Thoracic aorta (tissue), 2 donors: ENCODE results near the gene CREB3. TPM values are rescaled to one million over a fixed set of nuclear protein-coding genes. Genes with fewer than 3 reads are reported as not detected.

Experiments used
- ATAC-seq: fragments of 150-250 bp; one replicate; pipeline ENCODE4 v1.8.0; 2017; ENCODE audit warnings: low read depth; ENCODE audit not compliant: insufficient number of reproducible peaks, low FRiP score
- DNase-seq: peaks from one replicate; pipeline ENCODE4 v3.0.0-alpha.2; 2020; ENCODE audit warnings: low spot score
- H3K27ac ChIP-seq, 2 donors: fragments of 200-600 bp; sonication (generic); 1 replicate in 1 of 2; 2 replicates in 1 of 2; pipeline ENCODE4 v1.5.1; 2016; ENCODE audit warnings: mild to moderate bottlenecking in 2 of 2, moderate library complexity in 2 of 2
- H3K27me3 ChIP-seq: fragments of 200-600 bp; sonication (generic); replicated peaks from 2 replicates; pipeline ENCODE4 v1.6.0; 2016; ENCODE audit warnings: mild to moderate bottlenecking; ENCODE audit not compliant: insufficient read depth
- H3K36me3 ChIP-seq: fragments of 200-600 bp; sonication (generic); one replicate; pipeline ENCODE4 v1.5.1; 2016
- H3K4me1 ChIP-seq, 2 donors: fragments of 200-600 bp; sonication (generic); 1 replicate in 1 of 2; 2 replicates in 1 of 2; pipeline versions ENCODE4 v1.5.1 to v1.6.0; 2016; ENCODE audit warnings: low read depth in 2 of 2, mild to moderate bottlenecking in 1 of 2; ENCODE audit not compliant: control insufficient read depth in 1 of 2
- H3K4me3 ChIP-seq: fragments of 200-600 bp; sonication (generic); 2 replicates; pipeline ENCODE4 v1.5.1; 2016; ENCODE audit warnings: mild to moderate bottlenecking
- H3K9me3 ChIP-seq: fragments of 200-600 bp; sonication (generic); 2 replicates; pipeline ENCODE4 v1.5.1; 2016
- total RNA-seq, 2 donors: library from RNA; depleted of rRNA; stranded (reverse); fragments of >200 nt; gene quantifications; one replicate each; pipeline versions ENCODE4 v1.1.0 to v1.2.3, GENCODE V29; 2016
- TF ChIP-seq, protein P1 (sequence below): fragments of 200-600 bp; sonication (generic); IDR thresholded peaks from one replicate; pipeline ENCODE4 v1.5.1; 2019; ENCODE audit warnings: antibody characterized with exemption

CREB3 gene
- total RNA-seq, 2 donors from 2014 or later: 46.0 to 62.4 TPM

DNA sequence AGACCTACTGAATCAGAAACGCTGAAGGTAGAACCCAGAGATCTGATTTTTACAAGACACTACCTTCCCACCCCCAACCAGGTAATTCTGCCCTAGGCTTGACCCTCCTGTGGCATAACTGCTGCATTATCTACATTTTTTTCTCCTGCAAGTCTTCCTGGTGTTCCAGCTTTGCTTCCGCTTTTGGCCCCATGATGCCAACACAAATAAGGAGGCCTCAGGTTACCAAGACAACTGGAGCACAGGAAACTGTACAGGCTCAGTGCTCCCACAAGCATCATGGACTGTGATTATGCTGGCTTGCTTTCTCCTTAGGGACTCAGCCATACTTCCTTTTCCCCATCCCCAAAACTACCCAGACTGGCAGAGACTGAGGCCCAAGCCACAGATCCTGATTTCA, 28.2 kb downstream of the CREB3 start:
- H3K9me3 ChIP-seq: no peaks in the 10 kb centered on the region
- ATAC-seq: no peak
- TF ChIP-seq, protein P1, sequence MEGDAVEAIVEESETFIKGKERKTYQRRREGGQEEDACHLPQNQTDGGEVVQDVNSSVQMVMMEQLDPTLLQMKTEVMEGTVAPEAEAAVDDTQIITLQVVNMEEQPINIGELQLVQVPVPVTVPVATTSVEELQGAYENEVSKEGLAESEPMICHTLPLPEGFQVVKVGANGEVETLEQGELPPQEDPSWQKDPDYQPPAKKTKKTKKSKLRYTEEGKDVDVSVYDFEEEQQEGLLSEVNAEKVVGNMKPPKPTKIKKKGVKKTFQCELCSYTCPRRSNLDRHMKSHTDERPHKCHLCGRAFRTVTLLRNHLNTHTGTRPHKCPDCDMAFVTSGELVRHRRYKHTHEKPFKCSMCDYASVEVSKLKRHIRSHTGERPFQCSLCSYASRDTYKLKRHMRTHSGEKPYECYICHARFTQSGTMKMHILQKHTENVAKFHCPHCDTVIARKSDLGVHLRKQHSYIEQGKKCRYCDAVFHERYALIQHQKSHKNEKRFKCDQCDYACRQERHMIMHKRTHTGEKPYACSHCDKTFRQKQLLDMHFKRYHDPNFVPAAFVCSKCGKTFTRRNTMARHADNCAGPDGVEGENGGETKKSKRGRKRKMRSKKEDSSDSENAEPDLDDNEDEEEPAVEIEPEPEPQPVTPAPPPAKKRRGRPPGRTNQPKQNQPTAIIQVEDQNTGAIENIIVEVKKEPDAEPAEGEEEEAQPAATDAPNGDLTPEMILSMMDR: no peak
- H3K27ac ChIP-seq: peak overlapping the region; percentile 21 to 37
- no peak for DNase-seq
- H3K4me3 ChIP-seq: no peak overlapping the region
- no peaks in the 10 kb centered on the region for H3K36me3 ChIP-seq
- peaks cover 20 to 51% of the 10 kb centered on the region in 2 donors for H3K4me1 ChIP-seq
- H3K27me3 ChIP-seq: no peaks in the 10 kb centered on the region

DNA sequence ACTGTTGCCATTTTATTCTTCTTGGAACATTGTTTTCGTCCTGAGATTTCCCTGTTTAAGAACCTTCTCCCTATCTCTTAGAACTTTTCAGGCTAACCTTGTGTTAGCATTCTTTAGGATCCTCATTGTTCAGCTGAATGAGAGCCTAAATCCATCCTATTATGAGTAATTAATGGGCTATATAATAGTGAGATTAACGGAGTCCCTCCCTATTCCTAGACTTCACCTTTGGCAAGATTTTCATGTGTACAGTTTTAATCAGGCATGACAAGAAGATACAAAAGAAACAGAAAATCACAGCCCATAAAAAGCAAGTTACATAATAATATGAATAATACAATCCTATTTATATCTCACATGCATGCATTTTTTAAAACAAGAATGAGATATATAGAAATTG, 30.7 kb downstream of the CREB3 start:
- no peak for ATAC-seq
- TF ChIP-seq, protein P1: no peak
- no peak overlapping the region for H3K4me3 ChIP-seq

DNA sequence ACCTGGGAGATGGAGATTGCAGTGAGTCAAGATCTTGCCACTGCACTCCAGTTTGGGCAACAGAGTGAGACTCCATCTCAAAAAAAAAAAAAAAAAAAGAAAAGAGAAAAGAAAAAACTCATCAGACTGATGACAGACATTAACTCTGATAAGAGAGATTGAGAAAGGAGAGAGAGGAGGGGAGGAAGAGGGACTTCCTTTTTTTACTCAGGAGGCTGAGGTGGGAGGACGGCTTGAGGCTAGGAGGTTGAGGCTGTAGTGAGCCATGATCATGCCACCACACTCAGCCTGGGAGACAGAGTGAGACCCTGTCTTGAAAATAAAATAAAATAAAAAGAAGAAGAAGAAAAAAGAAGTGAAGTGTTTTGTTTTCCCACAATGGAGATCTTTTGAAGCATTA, 31.3 kb downstream of the CREB3 start:
- ATAC-seq: no peak
- no peaks in the 10 kb centered on the region for H3K36me3 ChIP-seq
- no peaks in the 10 kb centered on the region for H3K27me3 ChIP-seq
- peaks cover 5 to 26% of the 10 kb centered on the region in 2 donors for H3K4me1 ChIP-seq
- H3K9me3 ChIP-seq: no peaks in the 10 kb centered on the region
- H3K4me3 ChIP-seq: no peak overlapping the region
- TF ChIP-seq, protein P1: no peak
- no peak overlapping the region for H3K27ac ChIP-seq
- DNase-seq: no peak

More for the DNA sequence above, 30.7 kb downstream of the CREB3 start:
- Histone ChIP-seq H3K4me1 (peaks cover 8 to 32% of the 10 kb centered on the region in 2 donors), H3K27me3 (no peaks in the 10 kb centered on the region), H3K9me3 (no peaks in the 10 kb centered on the region), H3K27ac (no peak overlapping the region), H3K36me3 (no peaks in the 10 kb centered on the region)
- DNase-seq: no peak

DNA sequence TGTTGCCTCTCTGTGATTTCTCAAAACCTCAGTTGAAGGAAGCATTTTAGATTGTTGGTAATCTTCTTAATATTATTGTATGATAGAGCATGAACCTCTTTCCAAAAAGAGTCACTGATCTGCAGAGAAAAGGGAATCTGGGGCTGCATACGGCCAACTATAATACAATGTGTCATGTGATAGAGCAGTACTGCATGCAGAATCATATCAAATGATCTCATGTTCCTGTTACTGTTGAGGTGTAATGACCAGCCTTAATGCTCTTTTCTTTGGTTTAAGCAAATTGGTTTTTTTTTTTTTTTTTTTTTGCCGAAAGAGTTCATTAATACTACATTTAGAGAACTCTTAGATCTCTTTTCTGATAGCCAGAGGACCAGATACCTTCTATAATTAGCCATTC, 34.5 kb downstream of the CREB3 start:
- H3K4me1 ChIP-seq: peaks cover 11 to 23% of the 10 kb centered on the region in 2 donors
- ATAC-seq (no peak), DNase-seq (no peak)
- no peaks in the 10 kb centered on the region for H3K27me3 ChIP-seq
- H3K4me3 ChIP-seq: no peak overlapping the region
- TF ChIP-seq, protein P1: no peak
- H3K27ac ChIP-seq: no peak overlapping the region
- no peaks in the 10 kb centered on the region for H3K9me3 ChIP-seq
- H3K36me3 ChIP-seq: no peaks in the 10 kb centered on the region

DNA sequence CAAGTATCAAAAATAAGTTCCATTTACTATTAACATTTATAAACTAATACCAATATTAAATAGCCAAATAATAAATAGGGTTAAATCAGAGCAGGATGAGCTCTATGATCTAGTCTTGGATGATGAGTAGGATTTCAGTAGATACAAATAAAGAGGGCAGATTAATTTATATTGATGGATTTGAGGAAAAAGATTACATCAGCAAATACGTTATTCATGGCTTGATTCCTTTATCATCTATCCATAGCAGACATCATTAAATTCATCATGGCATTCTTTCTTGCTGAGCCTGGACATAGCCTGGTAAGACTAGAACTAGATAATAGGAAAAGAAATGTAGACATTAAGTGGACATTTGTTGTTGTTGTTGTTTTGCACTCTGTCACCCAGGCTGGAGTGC, 35.0 kb downstream of the CREB3 start:
- no peak for DNase-seq
- Histone ChIP-seq H3K4me1 (peaks cover 11 to 25% of the 10 kb centered on the region in 2 donors), H3K4me3 (no peak overlapping the region), H3K27ac (no peak overlapping the region), H3K9me3 (no peaks in the 10 kb centered on the region), H3K36me3 (no peaks in the 10 kb centered on the region), H3K27me3 (no peaks in the 10 kb centered on the region)
- no peak for ATAC-seq
- TF ChIP-seq, protein P1: no peak
